Adrenal gland (tissue), 12 donors: ENCODE measurements around the gene PCDH12. TPM values are rescaled to one million over a fixed set of nuclear protein-coding genes. Genes with fewer than 3 reads are reported as not detected.

ENCODE experiments used
- DNase-seq, 7 donors: peaks; one replicate each; pipeline ENCODE4 v3.0.0-alpha.2; 2019 to 2020
- H3K27ac ChIP-seq, 5 donors: fragments of 200-600 bp; sonication (generic) in 4 of 5; 1 replicate in 3 of 5; 2 replicates in 2 of 5; pipeline versions ENCODE4 v1.5.1 to v1.8.0; 2016 to 2020; ENCODE audit warnings: mild to moderate bottlenecking in 1 of 5
- H3K27me3 ChIP-seq: fragments of 200-600 bp; 2 replicates; pipeline ENCODE4 v1.8.0; 2021
- H3K36me3 ChIP-seq, 2 donors: fragments of 200-600 bp; replicated peaks in 1 of 2; 1 replicate in 1 of 2; 2 replicates in 1 of 2; pipeline versions ENCODE4 v1.5.1 to v1.8.0; 2018 to 2022
- H3K4me1 ChIP-seq, 2 donors: fragments of 200-600 bp; replicated peaks in 1 of 2; 1 replicate in 1 of 2; 2 replicates in 1 of 2; pipeline versions ENCODE4 v1.5.1 to v1.8.0; 2018 to 2021
- H3K4me3 ChIP-seq, 4 donors: fragments of 200-600 bp; sonication (generic) in 3 of 4; one replicate each; pipeline ENCODE4 v1.5.1; 2016 to 2018
- H3K9me3 ChIP-seq, 3 donors: fragments of 200-600 bp; sonication (generic) in 1 of 3; replicated peaks in 1 of 3; 1 replicate in 2 of 3; 2 replicates in 1 of 3; pipeline versions ENCODE4 v1.5.1 to v1.8.0; 2016 to 2021
- CTCF ChIP-seq, 6 experiments: fragments of 450-650 bp in 4 of 6; fragments of 200-600 bp in 2 of 6; sonication (generic) in 1 of 6; IDR thresholded peaks; 1 replicate in 5 of 6; 2 replicates in 1 of 6; pipeline versions ENCODE4 v1.5.1 to v1.8.0; 2016 to 2021; ENCODE audit warnings: antibody characterized with exemption in 6 of 6, mild to moderate bottlenecking in 2 of 6, moderate library complexity in 1 of 6
- POLR2A ChIP-seq, 2 donors: fragments of 450-650 bp; IDR thresholded peaks; one replicate each; pipeline ENCODE4 v1.6.1; 2017; ENCODE audit warnings: antibody characterized with exemption in 2 of 2, mild to moderate bottlenecking in 2 of 2, moderate library complexity in 1 of 2
- WGBS, 4 donors: extraction: QIAGEN DNeasy Blood & Tissue Kit in 2 of 4; methylation state at CpG; one replicate each; pipeline versions ENCODE4 v1.1.5 to v1.1.7; 2013 to 2017; 5-methylcytosine and 5-hydroxymethylcytosine counted together
- intact Hi-C, 2 donors: fragments of 100-400 bp; cut with DNase I; formaldehyde crosslinking; loops; one replicate each; pipeline versions ENCODE4 v1.14.1 to v1.15.0; 2022 to 2023
- polyA plus RNA-seq, 3 donors: library from polyadenylated mRNA; stranded (reverse); fragments of 200-250 nt in 2 of 3; fragments of 350-450 nt in 1 of 3; fragmentation: Illumina TruSeq in 1 of 3; extraction: RNeasy Lipid Tissue Mini Kit (QIAGEN cat#74804) in 1 of 3; gene quantifications; one replicate each; pipeline ENCODE4 v1.2.3, GENCODE V29; 2013 to 2014
- total RNA-seq, 9 donors: library from RNA; depleted of rRNA in 4 of 9; stranded (reverse); fragments of >200 nt in 4 of 9; fragments of 120-200 nt in 1 of 9; fragmentation: NEBNext Ultra II Directional in 1 of 9; extraction: Animal tissue kit (Norgen Biotek cat#: 25700) in 1 of 9; gene quantifications; one replicate each; pipeline versions ENCODE4 v1.1.0 to v1.2.4, GENCODE V29; 2013 to 2023
- donor health status: healthy with polysubstance abuse.
- donor health status: Bipolar disorder and iron deficiency.
- donor health status: DM: yes; HTN: yes; CAD: no.
- donor health status: DM: no; HTN: no; CAD: no.
- donor health status: DM: no; HTN: no; CAD: no.
- donor health status: DM: yes; HTN: yes; CAD: no.

The PCDH12 gene
- total and polyA plus RNA-seq, 12 donors, result 3.3 to 18.4 (median 11.3) TPM

GRCh38 chr5:141904551-141904950 is 53.5 kb downstream of the PCDH12 start:
- TF ChIP-seq CTCF (IDR thresholded peaks at IDR 0.05) (no peak), POLR2A (IDR thresholded peaks at IDR 0.05) (no peak)
- Histone ChIP-seq H3K36me3 (no peaks in the 10 kb centered on the region), H3K27ac (no peak overlapping the region), H3K27me3 (no peaks in the 10 kb centered on the region), H3K4me3 (no peak overlapping the region), H3K4me1 (peaks cover 0 to 2% of the 10 kb centered on the region in 2 donors), H3K9me3 (no peaks in the 10 kb centered on the region)
- DNase-seq, result no peak
- intact Hi-C loops, result no loop called here
- 80 to 83% (median 81%) methylated on average over 5 of the region's 5 CpGs for WGBS, 4 donors

GRCh38 chr5:141903261-141903660 is 54.7 kb downstream of the PCDH12 start:
- no peak for TF ChIP-seq POLR2A (IDR thresholded peaks at IDR 0.05)
- TF ChIP-seq CTCF (IDR thresholded peaks at IDR 0.05), result no peak
- Histone ChIP-seq H3K36me3 (no peaks in the 10 kb centered on the region), H3K27me3 (no peaks in the 10 kb centered on the region), H3K9me3 (no peaks in the 10 kb centered on the region), H3K4me3 (no peak overlapping the region), H3K4me1 (peaks cover 0 to 2% of the 10 kb centered on the region in 2 donors), H3K27ac (no peak overlapping the region)
- 69 to 81% (median 73%) methylated on average over 4 of the region's 4 CpGs for WGBS, 4 donors
- intact Hi-C loops, result no loop called here
- peak in 1 of 7 donors; percentile 26 for DNase-seq

GRCh38 chr5:141902015-141902814 is 55.8 kb downstream of the PCDH12 start:
- WGBS, 4 donors, result 63 to 73% (median 67%) methylated on average over 5 of the region's 5 CpGs
- Histone ChIP-seq H3K36me3 (no peaks in the 10 kb centered on the region), H3K9me3 (no peaks in the 10 kb centered on the region), H3K27me3 (no peaks in the 10 kb centered on the region), H3K4me3 (no peak overlapping the region), H3K27ac (no peak overlapping the region), H3K4me1 (peaks cover 0 to 2% of the 10 kb centered on the region in 2 donors)
- intact Hi-C loops, result no loop called here
- no peak for TF ChIP-seq CTCF (IDR thresholded peaks at IDR 0.05)
- DNase-seq, result no peak

GRCh38 chr5:141898448-141899049 is 59.5 kb downstream of the PCDH12 start:
- WGBS, 4 donors, result 61 to 74% (median 71%) methylated on average over 2 of the region's 2 CpGs
- Histone ChIP-seq H3K27me3 (no peaks in the 10 kb centered on the region), H3K27ac (peak overlapping the region in 1 of 5 donors; percentile 29), H3K9me3 (no peaks in the 10 kb centered on the region), H3K4me1 (peaks cover 0 to 2% of the 10 kb centered on the region in 2 donors), H3K36me3 (no peaks in the 10 kb centered on the region), H3K4me3 (no peak overlapping the region)
- TF ChIP-seq POLR2A (IDR thresholded peaks at IDR 0.05) (no peak), CTCF (IDR thresholded peaks at IDR 0.05) (no peak)
- intact Hi-C loops, result no loop called here
- no peak for DNase-seq
